ENCODE results near the gene TUBGCP2.
"Not testable (repeated sequence)": the region's sequence is repeated elsewhere in the genome, so short reads cannot be mapped to it uniquely, and the experiment has no call there.

The TUBGCP2 gene

GRCh38 chr10:133325440-133326222 lies 17.0 kb upstream of the TUBGCP2 start:
- DNase-seq (ENCODE audit: low spot score): no peak

GRCh38 chr10:133324857-133325260 lies 16.2 kb upstream of the TUBGCP2 start:
- DNase-seq (ENCODE audit: low spot score): no peak

GRCh38 chr10:133324198-133324792 lies 15.6 kb upstream of the TUBGCP2 start:
- DNase-seq (ENCODE audit: low spot score): no peak

- not testable (repeated sequence) for DNase-seq (ENCODE audit: low spot score)
Observed at GRCh38 chr10:133322064-133322709, 13.5 kb upstream of the TUBGCP2 start.

GRCh38 chr10:133320852-133321422 lies 12.3 kb upstream of the TUBGCP2 start:
- not testable (repeated sequence) for DNase-seq (ENCODE audit: low spot score)

GRCh38 chr10:133318494-133319127 lies 9.9 kb upstream of the TUBGCP2 start:
- peak; percentile 52 for DNase-seq (ENCODE audit: low spot score)

GRCh38 chr10:133316732-133317131 lies 8.1 kb upstream of the TUBGCP2 start:
- no peak for DNase-seq (ENCODE audit: low spot score)

GRCh38 chr10:133316266-133316665 lies 7.6 kb upstream of the TUBGCP2 start:
- DNase-seq (ENCODE audit: low spot score): no peak

- no peak for DNase-seq (ENCODE audit: low spot score)
Observed at GRCh38 chr10:133315847-133316246, 7.2 kb upstream of the TUBGCP2 start.

- DNase-seq (ENCODE audit: low spot score): no peak
Observed at GRCh38 chr10:133314911-133315310, 6.2 kb upstream of the TUBGCP2 start.

GRCh38 chr10:133313192-133313591 lies 4.5 kb upstream of the TUBGCP2 start:
- DNase-seq (ENCODE audit: low spot score): no peak

GRCh38 chr10:133312769-133313145 lies 4.1 kb upstream of the TUBGCP2 start:
- no peak for DNase-seq (ENCODE audit: low spot score)

- no peak for DNase-seq (ENCODE audit: low spot score)
Observed at GRCh38 chr10:133312016-133312768, 3.5 kb upstream of the TUBGCP2 start.

GRCh38 chr10:133311570-133311969 lies 2.9 kb upstream of the TUBGCP2 start:
- no peak for DNase-seq (ENCODE audit: low spot score)

GRCh38 chr10:133310789-133311188 lies 2.1 kb upstream of the TUBGCP2 start:
- no peak for DNase-seq (ENCODE audit: low spot score)

GRCh38 chr10:133310399-133310755 lies 1.7 kb upstream of the TUBGCP2 start:
- no peak for DNase-seq (ENCODE audit: low spot score)

GRCh38 chr10:133309720-133310398 lies 1.2 kb upstream of the TUBGCP2 start:
- DNase-seq (ENCODE audit: low spot score): no peak

GRCh38 chr10:133309100-133309719 lies 538 bp upstream of the TUBGCP2 start:
- peak; percentile 80 for DNase-seq (ENCODE audit: low spot score)

- peak; percentile 60 for DNase-seq (ENCODE audit: low spot score)
Observed at GRCh38 chr10:133307776-133308420, 774 bp downstream of the TUBGCP2 start.

GRCh38 chr10:133306941-133307379 lies 1.7 kb downstream of the TUBGCP2 start:
- DNase-seq (ENCODE audit: low spot score): no peak

Data from kidney capillary endothelial cell (primary cell).